ENCODE measurements around the gene P2RY6.

Gene P2RY6

GRCh38 chr11:73295241-73295995, 23.3 kb downstream of the P2RY6 start:
- TF ChIP-seq CTCF (conservative IDR thresholded peaks at IDR 0.05) (peak; percentile 98), ZFX (IDR thresholded peaks at IDR 0.05) (no peak)
- no peak overlapping the region for H3K27ac ChIP-seq

- TF ChIP-seq CTCF (conservative IDR thresholded peaks at IDR 0.05) (no peak), ZFX (IDR thresholded peaks at IDR 0.05) (no peak)
- H3K27ac ChIP-seq, result no peak overlapping the region
These were observed 23.8 kb downstream of the P2RY6 start for GRCh38 chr11:73295996-73296318.

- TF ChIP-seq ZFX (IDR thresholded peaks at IDR 0.05) (no peak), CTCF (conservative IDR thresholded peaks at IDR 0.05) (no peak)
- no peak overlapping the region for H3K27ac ChIP-seq
These were observed 24.5 kb downstream of the P2RY6 start for GRCh38 chr11:73296501-73297230.

GRCh38 chr11:73297231-73297590, 25.1 kb downstream of the P2RY6 start:
- TF ChIP-seq ZFX (IDR thresholded peaks at IDR 0.05) (no peak), CTCF (conservative IDR thresholded peaks at IDR 0.05) (no peak)
- H3K27ac ChIP-seq, result no peak overlapping the region

- H3K27ac ChIP-seq, result no peak overlapping the region
- TF ChIP-seq ZFX (IDR thresholded peaks at IDR 0.05), result no peak
These were observed 25.6 kb downstream of the P2RY6 start for GRCh38 chr11:73297702-73298101.

GRCh38 chr11:73298233-73298632, 26.1 kb downstream of the P2RY6 start:
- TF ChIP-seq CTCF (conservative IDR thresholded peaks at IDR 0.05) (no peak), ZFX (IDR thresholded peaks at IDR 0.05) (no peak)
- no peak overlapping the region for H3K27ac ChIP-seq

- no peak for TF ChIP-seq ZFX (IDR thresholded peaks at IDR 0.05)
- no peak for TF ChIP-seq CTCF (conservative IDR thresholded peaks at IDR 0.05)
These were observed 27.6 kb downstream of the P2RY6 start for GRCh38 chr11:73299751-73300150.

More at GRCh38 chr11:73299751-73300150, 27.6 kb downstream of the P2RY6 start:
- no peak overlapping the region for H3K27ac ChIP-seq
